Calu3 (cell line): ENCODE results near the gene GABRR1. TPM values are rescaled to one million over a fixed set of nuclear protein-coding genes. Genes with fewer than 3 reads are reported as not detected.

Experiments used
- BruUV-seq: library from RNA; stranded (reverse); fragments of 400-500 nt; replicated peaks from 2 replicates; lab custom pipeline; 2021; lab: Mats Ljungman, UMichigan
- CTCF ChIA-PET: fragments of 300-600 bp; sonication (Branson Sonifier 250); formaldehyde crosslinking; loops from one replicate; lab custom pipeline; 2022; ENCODE audit warnings: antibody characterized with exemption; lab: Charles Lee
- DNase-seq: peaks from one replicate; pipeline ENCODE4 v3.0.0; 2022
- H3K27ac Mint-ChIP-seq: one replicate; pipeline ENCODE4 v1.8.0; 2022; ENCODE audit warnings: mixed read lengths; ENCODE audit not compliant: unreplicated experiment
- H3K27me3 Mint-ChIP-seq: one replicate; pipeline ENCODE4 v1.8.0; 2022; ENCODE audit warnings: mixed read lengths; ENCODE audit not compliant: unreplicated experiment
- H3K36me3 Mint-ChIP-seq: one replicate; pipeline ENCODE4 v1.8.0; 2022; ENCODE audit warnings: mild to moderate bottlenecking, moderate library complexity, mixed read lengths; ENCODE audit not compliant: insufficient read depth, unreplicated experiment
- H3K4me1 Mint-ChIP-seq: one replicate; pipeline ENCODE4 v1.8.0; 2022; ENCODE audit warnings: mild to moderate bottlenecking, low read depth, mixed read lengths; ENCODE audit not compliant: unreplicated experiment
- H3K4me3 Mint-ChIP-seq: one replicate; pipeline ENCODE4 v1.8.0; 2022; ENCODE audit warnings: mild to moderate bottlenecking, low read depth, moderate library complexity, mixed read lengths; ENCODE audit not compliant: unreplicated experiment
- H3K9me3 Mint-ChIP-seq: one replicate; pipeline ENCODE4 v1.8.0; 2022; ENCODE audit warnings: low read depth, mixed read lengths; ENCODE audit not compliant: unreplicated experiment
- CTCF ChIP-seq: fragments of 200-600 bp; IDR thresholded peaks from one replicate; pipeline ENCODE4 v1.8.0; 2022; ENCODE audit warnings: antibody characterized with exemption; ENCODE audit not compliant: unreplicated experiment
- intact Hi-C: fragments of 100-400 bp; cut with micrococcal nuclease; formaldehyde crosslinking; loops from one replicate; pipeline ENCODE4 v1.10.0; 2022; ENCODE audit not compliant: unreplicated experiment
- total RNA-seq: library from RNA; stranded (reverse); gene quantifications from 2 replicates; pipeline ENCODE4 v1.2.3, GENCODE V29; 2022

GABRR1 gene
- total RNA-seq, 1 experiment from 2014 or later: not detected

- intact Hi-C loops: no loop called here
- H3K4me1 Mint-ChIP-seq: no peaks in the 10 kb centered on the region
- H3K9me3 Mint-ChIP-seq: no peaks in the 10 kb centered on the region
- no peak for TF ChIP-seq CTCF
- H3K36me3 Mint-ChIP-seq: no peaks in the 10 kb centered on the region
- CTCF ChIA-PET: no interaction called here
- H3K27me3 Mint-ChIP-seq: peaks cover 54% of the 10 kb centered on the region
- H3K27ac Mint-ChIP-seq: no peak overlapping the region
- DNase-seq: no peak
- no TSS peak for BruUV-seq
- H3K4me3 Mint-ChIP-seq: no peak overlapping the region
Observed at GRCh38 chr6:89194559-89194958, 22.6 kb downstream of the GABRR1 start.

- Mint-ChIP-seq H3K4me3 (no peak overlapping the region), H3K4me1 (no peaks in the 10 kb centered on the region), H3K9me3 (no peaks in the 10 kb centered on the region), H3K27me3 (peaks cover 38% of the 10 kb centered on the region), H3K27ac (no peak overlapping the region), H3K36me3 (no peaks in the 10 kb centered on the region)
- no TSS peak for BruUV-seq
- intact Hi-C loops: no loop called here
- no peak for DNase-seq
- CTCF ChIA-PET: interaction anchor here (0.6 kb wide), 1 partner anchor 179 kb away, joined by 4 read pairs; no protein-coding TSS in a partner anchor
- TF ChIP-seq CTCF: no peak
Observed at GRCh38 chr6:89190741-89191140, 26.4 kb downstream of the GABRR1 start.

GRCh38 chr6:89187504-89187903 lies 29.7 kb downstream of the GABRR1 start:
- no peaks in the 10 kb centered on the region for H3K9me3 Mint-ChIP-seq
- CTCF ChIA-PET: no interaction called here
- H3K27me3 Mint-ChIP-seq: peaks cover 14% of the 10 kb centered on the region
- H3K4me3 Mint-ChIP-seq: no peak overlapping the region
- no peaks in the 10 kb centered on the region for H3K4me1 Mint-ChIP-seq
- DNase-seq: no peak
- TF ChIP-seq CTCF: no peak
- intact Hi-C loops: no loop called here
- BruUV-seq: no TSS peak
- no peaks in the 10 kb centered on the region for H3K36me3 Mint-ChIP-seq
- no peak overlapping the region for H3K27ac Mint-ChIP-seq

- no peak for TF ChIP-seq CTCF
- peaks cover 14% of the 10 kb centered on the region for H3K27me3 Mint-ChIP-seq
- DNase-seq: no peak
- intact Hi-C loops: no loop called here
- H3K36me3 Mint-ChIP-seq: no peaks in the 10 kb centered on the region
- H3K27ac Mint-ChIP-seq: no peak overlapping the region
- no peaks in the 10 kb centered on the region for H3K4me1 Mint-ChIP-seq
- CTCF ChIA-PET: interaction anchor here (0.6 kb wide), 1 partner anchor 12 kb away, joined by 6 read pairs; no protein-coding TSS in a partner anchor
- no peaks in the 10 kb centered on the region for H3K9me3 Mint-ChIP-seq
- H3K4me3 Mint-ChIP-seq: no peak overlapping the region
- BruUV-seq: no TSS peak
Observed at GRCh38 chr6:89186762-89187161, 30.4 kb downstream of the GABRR1 start.
